RWPE1 (cell line): ENCODE data around the gene SLC4A11.
"Not testable (repeated sequence)": the region's sequence is repeated elsewhere in the genome, so short reads cannot be mapped to it uniquely, and the experiment has no call there.

Source experiments
- CTCF ChIA-PET: fragments of 350-600 bp; sonication (Branson Sonifier 250); formaldehyde crosslinking; extraction: SDS; loops from one replicate; lab custom pipeline; 2021; lab: Yijun Ruan, JAX
- POLR2A ChIA-PET: fragments of 400-600 bp; formaldehyde crosslinking; extraction: SDS; loops from one replicate; lab custom pipeline; 2020; ENCODE audit warnings: antibody characterized with exemption; ENCODE audit not compliant: low non-redundant PET; lab: Yijun Ruan, JAX
- DNase-seq: peaks from one replicate; pipeline ENCODE4 v3.0.0; 2012; ENCODE audit warnings: low spot score
- H3K27ac ChIP-seq: fragments of 450-650 bp; 2 replicates; pipeline ENCODE4 v1.5.1; 2017
- TF ChIP-seq, protein P1 (sequence below): fragments of 450-650 bp; conservative IDR thresholded peaks from 2 replicates; pipeline ENCODE4 v1.5.1; 2017; ENCODE audit warnings: low read depth, mild to moderate bottlenecking

SLC4A11 gene

GRCh38 chr20:3183896-3184612, 54.9 kb downstream of the SLC4A11 start:
- peak overlapping the region; percentile 15; the same call in 1 of the 2 replicates for H3K27ac ChIP-seq
- ChIA-PET CTCF (interaction anchor here (0.6 to 1.1 kb wide), 2 partner anchors 32 to 34 kb away, joined by 3 to 8 read pairs; no protein-coding TSS in a partner anchor), POLR2A (interaction anchor here (1.1 kb wide), 1 partner anchor 56 kb away, joined by 3 read pairs; no protein-coding TSS in a partner anchor)
- DNase-seq: no peak
- TF ChIP-seq, protein P1, sequence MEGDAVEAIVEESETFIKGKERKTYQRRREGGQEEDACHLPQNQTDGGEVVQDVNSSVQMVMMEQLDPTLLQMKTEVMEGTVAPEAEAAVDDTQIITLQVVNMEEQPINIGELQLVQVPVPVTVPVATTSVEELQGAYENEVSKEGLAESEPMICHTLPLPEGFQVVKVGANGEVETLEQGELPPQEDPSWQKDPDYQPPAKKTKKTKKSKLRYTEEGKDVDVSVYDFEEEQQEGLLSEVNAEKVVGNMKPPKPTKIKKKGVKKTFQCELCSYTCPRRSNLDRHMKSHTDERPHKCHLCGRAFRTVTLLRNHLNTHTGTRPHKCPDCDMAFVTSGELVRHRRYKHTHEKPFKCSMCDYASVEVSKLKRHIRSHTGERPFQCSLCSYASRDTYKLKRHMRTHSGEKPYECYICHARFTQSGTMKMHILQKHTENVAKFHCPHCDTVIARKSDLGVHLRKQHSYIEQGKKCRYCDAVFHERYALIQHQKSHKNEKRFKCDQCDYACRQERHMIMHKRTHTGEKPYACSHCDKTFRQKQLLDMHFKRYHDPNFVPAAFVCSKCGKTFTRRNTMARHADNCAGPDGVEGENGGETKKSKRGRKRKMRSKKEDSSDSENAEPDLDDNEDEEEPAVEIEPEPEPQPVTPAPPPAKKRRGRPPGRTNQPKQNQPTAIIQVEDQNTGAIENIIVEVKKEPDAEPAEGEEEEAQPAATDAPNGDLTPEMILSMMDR: no peak

DNA sequence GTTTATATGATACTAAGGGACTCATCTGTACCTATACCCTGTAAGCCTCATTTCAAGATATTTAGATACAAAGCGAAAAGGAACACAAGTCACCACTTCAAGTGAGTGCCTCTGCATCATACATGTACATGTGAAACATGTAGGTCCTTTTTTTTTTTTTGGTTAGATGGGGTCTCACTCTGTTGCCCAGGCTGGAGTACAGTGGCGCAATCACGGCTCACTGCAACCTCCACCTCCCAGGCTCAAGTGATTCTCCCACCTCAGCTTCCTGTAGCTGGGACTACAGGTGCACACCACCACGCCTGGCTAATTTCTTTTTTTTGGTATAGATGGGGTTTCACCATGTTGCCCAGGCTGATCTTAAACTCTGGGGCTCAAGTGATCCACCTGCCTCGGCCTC, 56.6 kb downstream of the SLC4A11 start:
- DNase-seq, H3K27ac ChIP-seq, CTCF ChIA-PET: not testable (repeated sequence)
- POLR2A ChIA-PET: interaction anchor here (0.7 kb wide), 1 partner anchor 1283 kb away, joined by 4 read pairs; no protein-coding TSS in a partner anchor

GRCh38 chr20:3181270-3181669, 57.7 kb downstream of the SLC4A11 start:
- DNase-seq: no peak
- H3K27ac ChIP-seq: no peak overlapping the region
- ChIA-PET CTCF (no interaction called here), POLR2A (no interaction called here)
- TF ChIP-seq, protein P1: no peak

GRCh38 chr20:3180319-3180718, 58.7 kb downstream of the SLC4A11 start:
- H3K27ac ChIP-seq: no peak overlapping the region
- TF ChIP-seq, protein P1: no peak
- ChIA-PET CTCF (no interaction called here), POLR2A (no interaction called here)
- DNase-seq: no peak

DNA sequence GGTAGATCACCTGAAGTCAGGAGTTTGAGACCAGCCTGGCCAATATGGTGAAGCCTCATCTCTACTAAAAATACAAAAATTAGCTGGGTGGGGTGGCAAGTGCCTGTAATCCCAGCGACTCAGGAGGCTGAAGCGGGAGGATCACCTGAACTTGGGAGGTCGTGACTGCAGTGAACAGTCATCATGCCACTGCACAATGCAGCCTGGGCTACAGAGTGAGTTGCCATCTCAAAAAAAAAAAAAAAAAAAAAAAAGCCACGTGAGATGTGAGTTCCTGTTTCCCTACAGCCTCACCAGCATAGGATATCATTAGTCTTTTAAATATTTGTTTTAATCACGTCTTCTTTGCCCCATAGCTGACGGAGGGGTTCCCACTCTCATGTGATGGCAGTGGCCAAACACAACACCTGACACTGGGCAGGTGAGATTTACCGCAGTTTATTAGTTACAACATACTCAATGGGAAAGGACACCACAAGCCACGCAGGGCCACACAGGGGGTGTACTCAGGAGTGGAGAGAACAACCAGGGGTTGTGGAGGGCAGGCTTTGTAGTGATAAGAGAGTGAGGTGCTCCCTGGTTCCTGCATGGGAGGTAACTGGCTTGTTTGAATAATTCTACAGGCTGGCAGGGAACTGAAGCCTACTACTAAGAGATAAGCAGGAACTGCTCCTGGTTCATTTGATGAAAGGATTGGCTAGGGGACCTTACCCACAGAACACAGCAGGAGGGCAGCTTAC, 61.1 kb downstream of the SLC4A11 start:
- TF ChIP-seq, protein P1: no peak
- DNase-seq: no peak
- H3K27ac ChIP-seq: no peak overlapping the region
- ChIA-PET POLR2A (interaction anchor here (0.7 kb wide), 1 partner anchor 115 kb away, joined by 3 read pairs; no protein-coding TSS in a partner anchor), CTCF (interaction anchor here (0.6 to 1.1 kb wide), 2 partner anchors 25 to 32 kb away, joined by 3 read pairs; no protein-coding TSS in a partner anchor)
